Measurements from ENCODE around the gene KCNH8. TPM values are rescaled to one million over a fixed set of nuclear protein-coding genes. Genes with fewer than 3 reads are reported as not detected.

The KCNH8 gene
- total and polyA plus RNA-seq, 7 donors: 0.11 to 0.24 TPM; not detected in 5

- no peaks in the 10 kb centered on the region for H3K4me1 ChIP-seq
- no peak for TF ChIP-seq CTCF (IDR thresholded peaks at IDR 0.05)
- DNase-seq (no peak), ATAC-seq (no peak)
- no peak overlapping the region for H3K27ac ChIP-seq
- no peak overlapping the region for H3K4me3 ChIP-seq
- 83 to 91% (median 85%) methylated on average over 2 of the region's 2 CpGs for WGBS, 3 donors
- no peaks in the 10 kb centered on the region for H3K9me3 ChIP-seq
- H3K36me3 ChIP-seq (ENCODE audit: insufficient read depth in 1 of 2, low read depth in 1 of 2): no peaks in the 10 kb centered on the region
- H3K27me3 ChIP-seq (ENCODE audit: insufficient read depth in 3 of 3, low read length in 2 of 3): no peaks in the 10 kb centered on the region
- intact Hi-C loops (cut with DNase I): loop anchor here (5.0 kb wide), 1 partner anchor 194 kb away; no protein-coding TSS in a partner anchor
These were observed 393.0 kb downstream of the KCNH8 start for GRCh38 chr3:19541284-19541683.

DNA sequence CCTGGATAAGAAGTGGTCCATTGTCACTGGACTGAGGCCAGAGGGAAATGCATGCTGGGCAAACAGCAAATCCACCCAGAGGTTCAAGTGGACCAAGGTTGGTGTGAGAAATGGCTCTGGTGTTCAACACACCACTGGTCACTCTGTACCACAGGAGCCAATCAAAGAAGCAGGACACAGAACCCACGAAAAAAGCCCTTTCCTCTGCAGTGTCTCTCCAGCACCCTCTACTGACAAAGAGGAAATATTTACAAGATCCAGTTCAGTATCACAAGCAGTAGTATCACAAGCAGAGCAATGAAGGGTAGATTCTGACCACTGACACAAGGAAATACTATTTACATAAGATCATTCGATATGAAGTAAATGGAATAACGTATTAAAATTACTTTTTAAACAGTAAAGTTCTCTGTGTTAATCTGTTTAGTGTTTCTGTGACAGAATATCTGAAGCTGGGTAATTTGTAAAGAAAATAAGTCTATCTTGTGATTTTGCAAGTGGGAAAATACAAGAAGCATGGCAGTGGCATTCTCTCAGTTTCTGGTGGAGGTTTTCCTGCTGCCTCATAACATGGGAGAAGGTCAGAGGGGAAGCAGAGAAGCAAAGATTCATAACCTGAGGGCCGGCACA lies 395.0 kb downstream of the KCNH8 start:
- Histone ChIP-seq H3K4me1 (no peaks in the 10 kb centered on the region), H3K4me3 (no peak overlapping the region), H3K27me3 (ENCODE audit: insufficient read depth in 3 of 3, low read length in 2 of 3) (no peaks in the 10 kb centered on the region), H3K27ac (no peak overlapping the region), H3K36me3 (ENCODE audit: insufficient read depth in 1 of 2, low read depth in 1 of 2) (no peaks in the 10 kb centered on the region), H3K9me3 (no peaks in the 10 kb centered on the region)
- DNase-seq (no peak), ATAC-seq (peak; percentile 34 to 79 (median 72))
- 30 to 38% (median 33%) methylated on average over 4 of the region's 4 CpGs for WGBS, 3 donors
- intact Hi-C loops (cut with DNase I): loop anchor here (5.0 kb wide), 1 partner anchor 196 kb away; no protein-coding TSS in a partner anchor
- peak; percentile 43 for TF ChIP-seq CTCF (IDR thresholded peaks at IDR 0.05)

DNA sequence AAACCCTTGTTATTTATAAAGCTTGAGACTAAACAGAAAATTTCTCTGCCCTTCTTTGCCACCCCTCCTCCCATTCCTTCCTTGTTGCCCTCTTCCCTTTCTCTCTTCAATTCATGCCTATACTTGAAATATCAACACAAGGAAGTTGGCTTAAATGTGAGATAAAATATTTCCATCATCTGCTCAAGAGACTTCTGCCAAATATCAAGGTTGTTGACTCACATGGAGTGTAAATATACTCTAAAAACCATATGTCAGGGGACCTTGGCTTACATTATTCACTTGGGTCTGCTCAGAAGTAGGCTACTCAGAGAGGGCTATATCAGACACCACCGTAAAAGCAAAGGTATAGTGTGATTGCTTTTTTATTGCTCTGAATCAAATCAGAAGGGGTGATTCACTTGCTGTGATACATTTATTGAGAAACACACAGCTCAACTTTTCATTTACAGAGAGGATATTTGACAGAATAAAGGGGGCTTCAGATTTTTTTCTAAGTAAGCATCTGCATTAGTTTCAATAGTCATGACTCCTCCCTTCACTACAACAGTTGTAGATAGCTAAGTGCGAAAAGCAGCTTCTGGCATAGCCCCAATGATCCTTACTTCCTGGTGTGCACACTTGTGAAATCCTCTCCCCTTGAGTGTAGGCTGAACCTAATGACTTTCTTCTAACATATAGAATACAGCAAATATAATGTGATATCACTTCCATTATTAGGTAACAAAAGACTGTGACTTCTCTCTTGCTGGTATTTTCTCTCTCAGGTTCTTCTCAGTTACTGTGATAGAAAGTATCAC lies 399.6 kb downstream of the KCNH8 start:
- Histone ChIP-seq H3K36me3 (ENCODE audit: insufficient read depth in 1 of 2, low read depth in 1 of 2) (no peaks in the 10 kb centered on the region), H3K9me3 (no peaks in the 10 kb centered on the region), H3K27me3 (ENCODE audit: insufficient read depth in 3 of 3, low read length in 2 of 3) (no peaks in the 10 kb centered on the region), H3K4me3 (no peak overlapping the region), H3K27ac (no peak overlapping the region), H3K4me1 (no peaks in the 10 kb centered on the region)
- DNase-seq (no peak), ATAC-seq (no peak)
- intact Hi-C loops (cut with DNase I): no loop called here
- TF ChIP-seq CTCF (IDR thresholded peaks at IDR 0.05): no peak
- 57 to 74% (median 62%) methylated on average over 2 of the region's 2 CpGs for WGBS, 3 donors

GRCh38 chr3:19559724-19560442 lies 411.6 kb downstream of the KCNH8 start:
- 57% methylated on average over 4 of the region's 4 CpGs for WGBS, 3 donors
- no peak for DNase-seq
- Histone ChIP-seq H3K36me3 (ENCODE audit: insufficient read depth in 1 of 2, low read depth in 1 of 2) (no peaks in the 10 kb centered on the region), H3K27me3 (ENCODE audit: insufficient read depth in 3 of 3, low read length in 2 of 3) (peaks cover 0 to 2% (median 0%) of the 10 kb centered on the region in 3 donors), H3K27ac (no peak overlapping the region), H3K9me3 (no peaks in the 10 kb centered on the region), H3K4me3 (no peak overlapping the region), H3K4me1 (no peaks in the 10 kb centered on the region)
- TF ChIP-seq CTCF (IDR thresholded peaks at IDR 0.05): no peak
- intact Hi-C loops (cut with DNase I): loop anchor here in 1 of 2 donors (5.0 kb wide), 1 partner anchor 607 kb away; no protein-coding TSS in a partner anchor
- no peak for ATAC-seq

All from psoas muscle (tissue), 8 donors.